ENCODE data around the gene VAPA.

Gene VAPA

DNA sequence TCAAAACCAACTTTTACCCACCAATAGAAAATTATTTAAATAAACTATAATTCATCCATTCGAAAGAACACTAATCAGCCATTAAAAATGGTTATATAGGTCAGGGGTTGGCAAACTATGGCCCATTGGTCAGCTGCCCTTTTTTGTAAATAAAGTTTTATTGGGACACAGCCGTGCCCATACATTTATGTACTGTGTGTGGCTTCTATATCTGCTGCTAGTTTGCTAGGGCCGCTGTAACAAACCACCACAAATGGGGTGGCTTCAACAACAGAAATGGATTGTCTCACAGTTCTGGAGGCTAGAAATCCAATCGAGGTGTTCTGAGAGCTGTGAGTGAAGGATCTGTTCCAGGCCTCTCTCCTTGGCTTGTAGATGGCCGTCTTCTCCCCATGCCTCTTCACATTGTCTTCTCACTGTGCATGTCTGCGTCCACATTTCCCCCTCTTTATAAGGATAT, 35.0 kb upstream of the VAPA start:
- Histone ChIP-seq H3K9me3 (ENCODE audit: insufficient read depth, low read length) (no peaks in the 10 kb centered on the region), H2AFZ (ENCODE audit: low read depth, low read length) (no peak overlapping the region), H4K20me1 (ENCODE audit: insufficient read depth, low read length) (no peaks in the 10 kb centered on the region), H3K79me2 (ENCODE audit: low read length) (no peaks in the 10 kb centered on the region), H3K9ac (ENCODE audit: low read length) (no peak overlapping the region), H3K36me3 (replicated peaks; ENCODE audit: low read depth, low read length) (no peaks in the 10 kb centered on the region), H3K27ac (ENCODE audit: low read length) (no peak overlapping the region), H3K27me3 (ENCODE audit: low read depth, low read length) (peaks cover 3% of the 10 kb centered on the region; the same call in 1 of the 2 replicates), H3K4me2 (ENCODE audit: low read length) (no peak overlapping the region), H3K4me1 (ENCODE audit: low read length) (no peaks in the 10 kb centered on the region), H3K4me3 (ENCODE audit: low read length) (no peak overlapping the region)
- TF ChIP-seq EZH2phosphoT487 (IDR thresholded peaks at IDR 0.05; ENCODE audit: low read depth), result no peak

DNA sequence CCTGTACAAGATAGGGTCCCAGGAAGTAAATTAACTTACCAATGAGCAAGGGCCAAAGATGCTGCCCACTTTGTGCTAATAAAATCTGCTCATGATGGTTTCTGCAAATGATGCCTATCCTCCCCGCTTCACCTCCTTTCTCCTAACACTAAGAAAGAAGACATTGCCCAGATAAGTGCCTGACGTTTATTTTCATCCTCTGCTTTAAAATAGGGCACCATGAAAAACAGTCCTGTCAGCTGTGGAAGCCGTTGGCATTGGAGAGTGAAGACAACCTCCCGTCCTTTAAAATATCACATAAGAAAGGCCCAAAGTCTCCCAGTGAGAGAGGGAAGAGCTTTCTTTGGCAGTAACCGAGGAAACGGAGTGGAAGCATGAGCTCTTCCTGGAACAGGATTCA, 29.7 kb upstream of the VAPA start:
- no peak for TF ChIP-seq EZH2phosphoT487 (IDR thresholded peaks at IDR 0.05; ENCODE audit: low read depth)
- TF ChIP-seq, protein P1, sequence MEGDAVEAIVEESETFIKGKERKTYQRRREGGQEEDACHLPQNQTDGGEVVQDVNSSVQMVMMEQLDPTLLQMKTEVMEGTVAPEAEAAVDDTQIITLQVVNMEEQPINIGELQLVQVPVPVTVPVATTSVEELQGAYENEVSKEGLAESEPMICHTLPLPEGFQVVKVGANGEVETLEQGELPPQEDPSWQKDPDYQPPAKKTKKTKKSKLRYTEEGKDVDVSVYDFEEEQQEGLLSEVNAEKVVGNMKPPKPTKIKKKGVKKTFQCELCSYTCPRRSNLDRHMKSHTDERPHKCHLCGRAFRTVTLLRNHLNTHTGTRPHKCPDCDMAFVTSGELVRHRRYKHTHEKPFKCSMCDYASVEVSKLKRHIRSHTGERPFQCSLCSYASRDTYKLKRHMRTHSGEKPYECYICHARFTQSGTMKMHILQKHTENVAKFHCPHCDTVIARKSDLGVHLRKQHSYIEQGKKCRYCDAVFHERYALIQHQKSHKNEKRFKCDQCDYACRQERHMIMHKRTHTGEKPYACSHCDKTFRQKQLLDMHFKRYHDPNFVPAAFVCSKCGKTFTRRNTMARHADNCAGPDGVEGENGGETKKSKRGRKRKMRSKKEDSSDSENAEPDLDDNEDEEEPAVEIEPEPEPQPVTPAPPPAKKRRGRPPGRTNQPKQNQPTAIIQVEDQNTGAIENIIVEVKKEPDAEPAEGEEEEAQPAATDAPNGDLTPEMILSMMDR (IDR thresholded peaks at IDR 0.05; ENCODE audit: low read depth, low read length), result no peak
- no peaks in the 10 kb centered on the region for H3K9me3 ChIP-seq (ENCODE audit: insufficient read depth, low read length)
- H3K27me3 ChIP-seq (ENCODE audit: low read depth, low read length), result no peaks in the 10 kb centered on the region
- H3K4me1 ChIP-seq (ENCODE audit: low read length), result no peaks in the 10 kb centered on the region
- H3K27ac ChIP-seq (ENCODE audit: low read length), result no peak overlapping the region
- no peak overlapping the region for H3K4me3 ChIP-seq (ENCODE audit: low read length)
- H3K4me2 ChIP-seq (ENCODE audit: low read length), result no peak overlapping the region
- H3K9ac ChIP-seq (ENCODE audit: low read length), result no peak overlapping the region
- no peaks in the 10 kb centered on the region for H3K36me3 ChIP-seq (replicated peaks; ENCODE audit: low read depth, low read length)
- no peak overlapping the region for H2AFZ ChIP-seq (ENCODE audit: low read depth, low read length)
- no peaks in the 10 kb centered on the region for H3K79me2 ChIP-seq (ENCODE audit: low read length)
- H4K20me1 ChIP-seq (ENCODE audit: insufficient read depth, low read length), result no peaks in the 10 kb centered on the region

- Histone ChIP-seq H4K20me1 (ENCODE audit: insufficient read depth, low read length) (no peaks in the 10 kb centered on the region), H3K9me3 (ENCODE audit: insufficient read depth, low read length) (no peaks in the 10 kb centered on the region), H3K27ac (ENCODE audit: low read length) (no peak overlapping the region), H3K27me3 (ENCODE audit: low read depth, low read length) (no peaks in the 10 kb centered on the region), H3K4me2 (ENCODE audit: low read length) (no peak overlapping the region), H3K36me3 (replicated peaks; ENCODE audit: low read depth, low read length) (no peaks in the 10 kb centered on the region), H3K4me1 (ENCODE audit: low read length) (no peaks in the 10 kb centered on the region), H3K79me2 (ENCODE audit: low read length) (no peaks in the 10 kb centered on the region), H2AFZ (ENCODE audit: low read depth, low read length) (no peak overlapping the region), H3K9ac (ENCODE audit: low read length) (no peak overlapping the region), H3K4me3 (ENCODE audit: low read length) (no peak overlapping the region)
- TF ChIP-seq, protein P1 (IDR thresholded peaks at IDR 0.05; ENCODE audit: low read depth, low read length), result no peak
- no peak for TF ChIP-seq EZH2phosphoT487 (IDR thresholded peaks at IDR 0.05; ENCODE audit: low read depth)
These were observed 29.2 kb upstream of the VAPA start for GRCh38 chr18:9884532-9885140.

GRCh38 chr18:9885170-9886004, 28.4 kb upstream of the VAPA start, which contains the start of gene TXNDC2:
TXNDC2 (plus strand) TSS chr18:9885973; CDS start chr18:9886681, 708 bp downstream.
- Histone ChIP-seq H3K36me3 (replicated peaks; ENCODE audit: low read depth, low read length) (no peaks in the 10 kb centered on the region), H3K9ac (ENCODE audit: low read length) (no peak within 1 kb of the TSS), H4K20me1 (ENCODE audit: insufficient read depth, low read length) (no peaks in the 10 kb centered on the region), H3K27me3 (ENCODE audit: low read depth, low read length) (no peaks in the 10 kb centered on the region), H3K27ac (ENCODE audit: low read length) (no peak within 1 kb of the TSS), H3K4me1 (ENCODE audit: low read length) (no peaks in the 10 kb centered on the region), H3K4me2 (ENCODE audit: low read length) (no peak within 1 kb of the TSS), H3K79me2 (ENCODE audit: low read length) (no peaks in the 10 kb centered on the region), H3K4me3 (ENCODE audit: low read length) (no peak within 1 kb of the TSS), H2AFZ (ENCODE audit: low read depth, low read length) (no peak within 1 kb of the TSS), H3K9me3 (ENCODE audit: insufficient read depth, low read length) (no peaks in the 10 kb centered on the region)
- TF ChIP-seq, protein P1 (IDR thresholded peaks at IDR 0.05; ENCODE audit: low read depth, low read length), result no peak
- TF ChIP-seq EZH2phosphoT487 (IDR thresholded peaks at IDR 0.05; ENCODE audit: low read depth), result no peak
